ENCODE data around the gene NRP2.

- peak; percentile 21 to 53 (median 37) for TF ChIP-seq CTCF (IDR thresholded peaks at IDR 0.05 in 4 of 5, conservative IDR thresholded peaks at IDR 0.05 in 1 of 5)
- no peak for TF ChIP-seq POLR2A (IDR thresholded peaks at IDR 0.05)
These were observed 2.2 kb upstream of the NRP2 start for GRCh38 chr2:205680067-205680466.

Data from gastrocnemius medialis (tissue), 4 donors.